ENCODE data around the gene OAS2.

The OAS2 gene

DNA sequence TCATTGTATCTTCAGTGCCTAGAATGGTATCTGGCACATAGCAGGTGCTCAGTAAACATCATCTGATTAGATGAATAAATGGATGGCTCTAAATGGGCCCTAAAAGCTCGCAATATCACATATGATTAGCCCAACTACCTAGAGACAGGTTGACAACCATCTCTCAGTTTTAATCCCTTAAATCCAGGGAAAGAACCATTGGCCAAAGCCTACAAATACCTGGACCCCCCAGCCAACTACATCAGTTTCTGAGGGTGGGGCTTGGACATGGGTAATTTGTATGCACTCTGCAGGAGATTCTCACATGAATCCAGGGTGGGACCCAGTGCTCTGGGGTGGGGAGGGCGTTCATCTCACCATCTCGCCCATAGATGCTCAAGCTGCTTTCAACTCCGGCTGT lies 73.4 kb downstream of the OAS2 start:
- no peak overlapping the region for H3K4me3 ChIP-seq (ENCODE audit: control insufficient read depth, low read depth, low read length)
- no peak for DNase-seq (ENCODE audit: low read depth)
- TF ChIP-seq CTCF (conservative IDR thresholded peaks at IDR 0.05; ENCODE audit: control insufficient read depth, insufficient read depth, low read depth, low read length) = no peak

- no peak for TF ChIP-seq CTCF (conservative IDR thresholded peaks at IDR 0.05; ENCODE audit: control insufficient read depth, insufficient read depth, low read depth, low read length)
- DNase-seq (ENCODE audit: low read depth) = no peak
- H3K4me3 ChIP-seq (ENCODE audit: control insufficient read depth, low read depth, low read length) = no peak overlapping the region
These were observed 74.0 kb downstream of the OAS2 start for GRCh38 chr12:113052326-113052725.

- DNase-seq (ENCODE audit: low read depth) = no peak
- no peak for TF ChIP-seq CTCF (conservative IDR thresholded peaks at IDR 0.05; ENCODE audit: control insufficient read depth, insufficient read depth, low read depth, low read length)
- no peak overlapping the region for H3K4me3 ChIP-seq (ENCODE audit: control insufficient read depth, low read depth, low read length)
These were observed 76.7 kb downstream of the OAS2 start for GRCh38 chr12:113054948-113055486.

GRCh38 chr12:113055594-113056380 lies 77.5 kb downstream of the OAS2 start:
- no peak overlapping the region for H3K4me3 ChIP-seq (ENCODE audit: control insufficient read depth, low read depth, low read length)
- no peak for DNase-seq (ENCODE audit: low read depth)
- TF ChIP-seq CTCF (conservative IDR thresholded peaks at IDR 0.05; ENCODE audit: control insufficient read depth, insufficient read depth, low read depth, low read length) = no peak

DNA sequence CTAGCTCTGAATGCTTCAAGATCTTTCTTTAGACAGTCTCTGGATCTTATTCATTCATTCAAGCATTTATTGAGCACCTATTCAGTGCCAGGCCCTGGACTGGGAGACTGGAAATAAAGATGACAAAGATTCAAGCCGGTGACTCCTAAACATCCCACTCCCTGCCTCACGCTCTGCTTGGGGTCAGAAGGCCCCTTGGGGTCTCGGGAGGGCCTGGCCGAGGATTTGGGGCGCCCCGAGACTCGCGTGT lies 78.0 kb downstream of the OAS2 start:
- no peak overlapping the region for H3K4me3 ChIP-seq (ENCODE audit: control insufficient read depth, low read depth, low read length)
- TF ChIP-seq CTCF (conservative IDR thresholded peaks at IDR 0.05; ENCODE audit: control insufficient read depth, insufficient read depth, low read depth, low read length) = no peak
- no peak for DNase-seq (ENCODE audit: low read depth)

DNA sequence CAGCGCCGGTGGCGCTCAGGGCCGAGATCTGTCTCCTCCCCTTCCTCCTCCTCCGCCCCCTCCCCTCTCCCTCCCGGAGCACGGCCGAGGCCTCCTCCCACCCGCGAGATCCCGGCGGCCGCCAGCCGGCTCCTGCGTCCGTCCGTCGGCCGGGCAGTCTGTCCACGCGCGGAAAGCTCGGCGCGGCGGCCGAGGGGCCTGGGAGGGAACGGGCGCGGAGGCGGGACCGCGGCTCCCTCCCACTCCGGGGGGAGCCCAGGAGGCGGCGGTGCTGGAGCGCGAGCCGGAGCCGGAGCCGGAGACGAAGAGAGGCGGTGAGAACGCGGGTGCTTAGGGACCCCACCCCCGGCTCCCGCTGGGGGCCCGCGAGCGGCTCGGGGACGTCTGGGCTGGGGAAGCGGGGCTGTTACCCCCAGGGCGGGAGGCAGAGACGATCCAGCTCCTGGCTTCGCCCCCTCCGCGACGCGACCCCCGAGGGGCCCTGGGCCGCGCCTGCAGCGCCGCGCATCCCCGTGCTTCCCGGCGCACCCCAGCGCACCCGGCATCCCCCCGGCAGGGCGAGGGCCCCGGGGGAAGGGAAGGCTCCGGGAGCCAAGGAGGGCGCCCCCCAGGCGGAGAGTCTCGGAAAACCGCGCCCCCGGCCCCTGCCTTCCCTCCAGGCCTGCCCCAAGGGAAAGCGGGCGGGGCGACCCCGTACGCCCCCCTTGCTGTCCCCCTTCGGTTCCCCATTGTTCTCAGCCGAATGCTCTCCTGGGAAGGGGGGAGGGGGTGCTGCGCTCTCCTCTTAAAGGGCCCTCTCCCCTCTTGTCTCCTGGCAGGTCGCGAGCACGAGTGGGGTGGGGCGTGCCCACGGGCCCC lies 78.5 kb downstream of the OAS2 start, which contains the start of gene DTX1:
TSS of gene DTX1 (plus strand) at position 100 of the 858 bp plus-strand sequence. CDS start 1,463 bp downstream, outside the sequence.
- DNase-seq (ENCODE audit: low read depth) = no peak
- no peak for TF ChIP-seq CTCF (conservative IDR thresholded peaks at IDR 0.05; ENCODE audit: control insufficient read depth, insufficient read depth, low read depth, low read length)
- H3K4me3 ChIP-seq (ENCODE audit: control insufficient read depth, low read depth, low read length) = no peak within 1 kb of the TSS
